Ovary (tissue), 9 donors: ENCODE results near the gene PRKCH. TPM values are rescaled to one million over a fixed set of nuclear protein-coding genes. Genes with fewer than 3 reads are reported as not detected.

Source experiments
- DNase-seq, 5 donors: peaks; one replicate each; pipeline ENCODE4 v3.0.0-alpha.2; 2019 to 2020
- H3K27ac ChIP-seq, 2 donors: fragments of 200-600 bp; one replicate each; pipeline versions ENCODE4 v1.5.1 to v1.8.0; 2019 to 2022
- H3K27me3 ChIP-seq: fragments of 200-600 bp; one replicate; pipeline ENCODE4 v1.8.0; 2022
- H3K36me3 ChIP-seq: fragments of 200-600 bp; sonication (generic); one replicate; pipeline ENCODE4 v1.5.1; 2019
- H3K4me1 ChIP-seq: one replicate; pipeline ENCODE4 v1.8.1; 2013; ENCODE audit warnings: mild to moderate bottlenecking, moderate library complexity; ENCODE audit not compliant: insufficient read depth
- H3K4me3 ChIP-seq: fragments of 200-600 bp; sonication (generic); one replicate; pipeline ENCODE4 v1.5.1; 2017
- H3K9me3 ChIP-seq, 2 donors: fragments of 200-600 bp in 1 of 2; sonication (generic) in 1 of 2; one replicate each; pipeline versions ENCODE4 v1.5.1 to v1.8.1; 2013 to 2019; ENCODE audit warnings: mild to moderate bottlenecking in 1 of 2, moderate library complexity in 1 of 2
- CTCF ChIP-seq, 3 donors: fragments of 450-650 bp in 2 of 3; fragments of 200-600 bp in 1 of 3; IDR thresholded peaks; one replicate each; pipeline versions ENCODE4 v1.5.1 to v1.8.0; 2016 to 2022; ENCODE audit warnings: antibody characterized with exemption in 3 of 3, mild to moderate bottlenecking in 1 of 3
- EP300 ChIP-seq: sonication (generic); formaldehyde crosslinking; IDR thresholded peaks from one replicate; pipeline ENCODE4 v1.6.1; 2017; ENCODE audit warnings: antibody characterized with exemption
- POLR2A ChIP-seq: fragments of 450-650 bp; IDR thresholded peaks from one replicate; pipeline ENCODE4 v1.6.1; 2017; ENCODE audit warnings: antibody characterized with exemption, mild to moderate bottlenecking, moderate library complexity
- WGBS, 3 donors: extraction: QIAGEN DNeasy Blood & Tissue Kit in 1 of 3; methylation state at CpG; one replicate each; pipeline versions ENCODE4 v1.1.5 to v1.1.7; 2013 to 2017; 5-methylcytosine and 5-hydroxymethylcytosine counted together
- intact Hi-C, 4 donors: fragments of 100-400 bp; cut with DNase I; formaldehyde crosslinking; loops; one replicate each; pipeline versions ENCODE4 v1.11.0 to v1.15.1; 2022 to 2023
- polyA plus RNA-seq, 2 donors: library from polyadenylated mRNA; stranded (reverse); fragments of 200-250 nt in 1 of 2; fragments of 350-450 nt in 1 of 2; fragmentation: Illumina TruSeq in 1 of 2; extraction: RNeasy Lipid Tissue Mini Kit (QIAGEN cat#74804) in 1 of 2; gene quantifications; one replicate each; pipeline ENCODE4 v1.2.3, GENCODE V29; 2013 to 2014
- total RNA-seq, 7 donors: library from RNA; depleted of rRNA in 2 of 7; stranded (reverse); fragments of >200 nt in 2 of 7; fragmentation: NEBNext Ultra II Directional in 3 of 7; extraction: Animal tissue kit (Norgen Biotek cat#: 25700) in 3 of 7; gene quantifications; one replicate each; pipeline versions ENCODE4 v1.1.0 to v1.2.4, GENCODE V29; 2016 to 2023
- donor health status: DM: no; HTN: no; CAD: no; lungs with moderate emphysema.
- donor health status: DM: no; HTN: no; CAD: no.
- donor health status: Bipolar disorder and iron deficiency.
- donor health status: DM: yes; HTN: yes; CAD: no.
- donor health status: DM: no; HTN: no; CAD: no.
- donor health status: DM: yes; HTN: yes; CAD: no.

Gene PRKCH
- total and polyA plus RNA-seq, 9 donors = 8.4 to 47.6 (median 15.9) TPM

- Histone ChIP-seq H3K9me3 (no peaks in the 10 kb centered on the region), H3K27ac (no peak overlapping the region), H3K36me3 (no peaks in the 10 kb centered on the region), H3K4me1 (peaks cover 3% of the 10 kb centered on the region), H3K4me3 (no peak overlapping the region), H3K27me3 (no peaks in the 10 kb centered on the region)
- intact Hi-C loops = no loop called here
- 91 to 94% (median 92%) methylated on average over 12 of the region's 12 CpGs for WGBS, 3 donors
- TF ChIP-seq CTCF (IDR thresholded peaks at IDR 0.05) = no peak
- no peak for TF ChIP-seq POLR2A
- no peak for TF ChIP-seq EP300
- no peak for DNase-seq
Measured at GRCh38 chr14:61589691-61590581, 268.6 kb downstream of the PRKCH start.

- H3K9me3 ChIP-seq = no peaks in the 10 kb centered on the region
- TF ChIP-seq EP300 (no peak), POLR2A (no peak), CTCF (IDR thresholded peaks at IDR 0.05) (no peak)
- no peak overlapping the region for H3K4me3 ChIP-seq
- no peaks in the 10 kb centered on the region for H3K27me3 ChIP-seq
- no peak for DNase-seq
- intact Hi-C loops = no loop called here
- WGBS, 3 donors = 94 to 97% (median 96%) methylated on average over 2 of the region's 2 CpGs
- H3K4me1 ChIP-seq = peaks cover 3% of the 10 kb centered on the region
- H3K36me3 ChIP-seq = no peaks in the 10 kb centered on the region
- no peak overlapping the region for H3K27ac ChIP-seq
Measured at GRCh38 chr14:61591862-61592261, 270.5 kb downstream of the PRKCH start.

GRCh38 chr14:61593330-61593729 lies 272.0 kb downstream of the PRKCH start:
- Histone ChIP-seq H3K27ac (no peak overlapping the region), H3K36me3 (no peaks in the 10 kb centered on the region), H3K9me3 (no peaks in the 10 kb centered on the region), H3K4me1 (peaks cover 3% of the 10 kb centered on the region), H3K4me3 (no peak overlapping the region), H3K27me3 (no peaks in the 10 kb centered on the region)
- intact Hi-C loops = no loop called here
- 78 to 91% (median 88%) methylated on average over 3 of the region's 3 CpGs for whole genome bisulfite sequencing, 3 donors
- TF ChIP-seq POLR2A (no peak), EP300 (no peak), CTCF (IDR thresholded peaks at IDR 0.05) (no peak)
- no peak for DNase-seq

- no peak for TF ChIP-seq POLR2A
- TF ChIP-seq CTCF (IDR thresholded peaks at IDR 0.05) = no peak
- no peak for TF ChIP-seq EP300
- intact Hi-C loops = no loop called here
- no peak overlapping the region for H3K27ac ChIP-seq
- H3K4me1 ChIP-seq = peaks cover 5% of the 10 kb centered on the region
- no peaks in the 10 kb centered on the region for H3K27me3 ChIP-seq
- H3K9me3 ChIP-seq = no peaks in the 10 kb centered on the region
- no peaks in the 10 kb centered on the region for H3K36me3 ChIP-seq
- no peak overlapping the region for H3K4me3 ChIP-seq
- DNase-seq = no peak
- 46 to 50% (median 49%) methylated on average over 5 of the region's 5 CpGs for WGBS, 3 donors
Measured at GRCh38 chr14:61596990-61597389, 275.6 kb downstream of the PRKCH start.
